GM18873 (cell line): ENCODE measurements around the gene TMEM117.

Source experiments
- ATAC-seq: cut with Tn5 transposase; IDR thresholded peaks from one replicate; pipeline ENCODE4 v1.9.1; 2021; ENCODE audit warnings: mild to moderate bottlenecking, moderate library complexity, moderate number of reproducible peaks; ENCODE audit not compliant: unreplicated experiment, low FRiP score

The TMEM117 gene

GRCh38 chr12:43882578-43883178 is 46.8 kb downstream of the TMEM117 start:
- ATAC-seq, result peak; percentile 76

GRCh38 chr12:43883311-43883710 is 47.4 kb downstream of the TMEM117 start:
- ATAC-seq, result no peak

GRCh38 chr12:43883748-43884147 is 47.9 kb downstream of the TMEM117 start:
- no peak for ATAC-seq

GRCh38 chr12:43884683-43885410 is 49.0 kb downstream of the TMEM117 start:
- no peak for ATAC-seq

GRCh38 chr12:43887397-43887796 is 51.5 kb downstream of the TMEM117 start:
- no peak for ATAC-seq

- ATAC-seq, result no peak
Measured at GRCh38 chr12:43891856-43892574, 56.1 kb downstream of the TMEM117 start.

- no peak for ATAC-seq
Measured at GRCh38 chr12:43893670-43894069, 57.8 kb downstream of the TMEM117 start.

GRCh38 chr12:43895580-43896206 is 59.8 kb downstream of the TMEM117 start:
- ATAC-seq, result no peak

GRCh38 chr12:43896496-43896895 is 60.6 kb downstream of the TMEM117 start:
- no peak for ATAC-seq

GRCh38 chr12:43898474-43898873 is 62.6 kb downstream of the TMEM117 start:
- no peak for ATAC-seq

- no peak for ATAC-seq
Measured at GRCh38 chr12:43899574-43899973, 63.7 kb downstream of the TMEM117 start.

GRCh38 chr12:43903686-43904085 is 67.8 kb downstream of the TMEM117 start:
- ATAC-seq, result no peak

- no peak for ATAC-seq
Measured at GRCh38 chr12:43912859-43913258, 77.0 kb downstream of the TMEM117 start.

GRCh38 chr12:43914391-43914790 is 78.5 kb downstream of the TMEM117 start:
- no peak for ATAC-seq

- no peak for ATAC-seq
Measured at GRCh38 chr12:43914923-43915468, 79.1 kb downstream of the TMEM117 start.

- no peak for ATAC-seq
Measured at GRCh38 chr12:43917896-43918295, 82.0 kb downstream of the TMEM117 start.

GRCh38 chr12:43921666-43922337 is 85.9 kb downstream of the TMEM117 start:
- ATAC-seq, result no peak

- no peak for ATAC-seq
Measured at GRCh38 chr12:43930032-43930431, 94.2 kb downstream of the TMEM117 start.

- ATAC-seq, result no peak
Measured at GRCh38 chr12:43931187-43931586, 95.3 kb downstream of the TMEM117 start.

GRCh38 chr12:43935581-43935980 is 99.7 kb downstream of the TMEM117 start:
- ATAC-seq, result no peak
